HepG2 (cell line): ENCODE data around the gene RAMP1. TPM values are rescaled to one million over a fixed set of nuclear protein-coding genes. Genes with fewer than 3 reads are reported as not detected.

Experiments used
- ARID5B ChIP-seq: IDR thresholded peaks from 2 replicates; pipeline ENCODE4 v1.4.0; 2020; ENCODE audit warnings: mild to moderate bottlenecking, missing genetic modification reagents
- ARNTL ChIP-seq: sonication (generic); formaldehyde crosslinking; IDR thresholded peaks from 2 replicates; pipeline ENCODE4 v1.4.0; 2020; ENCODE audit warnings: mild to moderate bottlenecking, missing genetic modification reagents
- FOSL1 ChIP-seq: sonication (generic); formaldehyde crosslinking; IDR thresholded peaks from 2 replicates; pipeline ENCODE4 v1.9.0; 2021; ENCODE audit warnings: missing genetic modification reagents, borderline replicate concordance
- FOXA1 ChIP-seq, 2 experiments: fragments of 450-650 bp in 1 of 2; sonication (generic) in 1 of 2; formaldehyde crosslinking in 1 of 2; IDR thresholded peaks; 2 replicates each; pipeline versions ENCODE4 v1.4.0 to v1.6.1; 2016 to 2020; ENCODE audit warnings: missing genetic modification reagents in 1 of 2
- FOXK1 ChIP-seq: sonication (generic); formaldehyde crosslinking; IDR thresholded peaks from 2 replicates; pipeline ENCODE4 v1.4.0; 2020; ENCODE audit warnings: low read depth, missing genetic modification reagents, borderline replicate concordance
- GABPA ChIP-seq, 2 experiments: IDR thresholded peaks; 2 replicates each; pipeline ENCODE4 v1.6.1; 2011 to 2016; ENCODE audit warnings: low read depth in 2 of 2, low read length in 1 of 2, missing biosample characterization in 1 of 2, missing genetic modification characterization in 1 of 2
- MATR3 ChIP-seq: sonication (generic); formaldehyde crosslinking; IDR thresholded peaks from 2 replicates; pipeline ENCODE4 v1.4.0; 2020; ENCODE audit warnings: missing genetic modification reagents
- RXRA ChIP-seq: sonication (generic); formaldehyde crosslinking; IDR thresholded peaks from 2 replicates; pipeline ENCODE4 v1.5.1; 2020; ENCODE audit warnings: missing genetic modification reagents
- TCF12 ChIP-seq, 2 experiments: fragments of 450-650 bp in 1 of 2; sonication (generic) in 1 of 2; formaldehyde crosslinking in 1 of 2; IDR thresholded peaks; 2 replicates each; pipeline versions ENCODE4 v1.6.1 to v1.8.0; 2017 to 2022; ENCODE audit warnings: antibody characterized with exemption in 1 of 2, mild to moderate bottlenecking in 1 of 2, missing genetic modification reagents in 1 of 2, moderate library complexity in 1 of 2
- ZBTB1 ChIP-seq: sonication (generic); formaldehyde crosslinking; IDR thresholded peaks from 2 replicates; pipeline ENCODE4 v1.4.0; 2020; ENCODE audit warnings: missing genetic modification reagents, borderline replicate concordance
- ZNF572 ChIP-seq: sonication (generic); formaldehyde crosslinking; IDR thresholded peaks from 2 replicates; pipeline ENCODE4 v1.5.1; 2020; ENCODE audit warnings: mild to moderate bottlenecking, missing genetic modification reagents
- polyA plus RNA-seq, 8 experiments: library from polyadenylated mRNA; depleted of rRNA in 3 of 8; stranded (reverse) in 7 of 8; unstranded in 1 of 8; fragments of >200 nt; fragmentation: Illumina TruSeq in 4 of 8; extraction: Trizol in 4 of 8; gene quantifications; 2 replicates each; pipeline versions ENCODE4 v1.2.1 to v1.2.3, GENCODE V29; 2011 to 2016; ENCODE audit warnings: low read depth in 4 of 8, missing spikeins in 1 of 8, mixed read lengths in 1 of 8; ENCODE audit not compliant: insufficient read depth in 1 of 8
- total RNA-seq, 5 experiments: library from RNA; depleted of rRNA; stranded (reverse); fragments of >200 nt; fragmentation: Illumina TruSeq; extraction: Trizol; gene quantifications; 2 replicates each; pipeline ENCODE4 v1.2.3, GENCODE V29; 2016; ENCODE audit warnings: low read depth in 1 of 5
- TF ChIP-seq, protein P1 (sequence below): sonication (generic); formaldehyde crosslinking; IDR thresholded peaks from 2 replicates; pipeline ENCODE4 v1.5.1; 2020; ENCODE audit warnings: mild to moderate bottlenecking, missing genetic modification reagents, moderate library complexity
- TF ChIP-seq, protein P2 (sequence below): sonication (generic); formaldehyde crosslinking; IDR thresholded peaks from 2 replicates; pipeline ENCODE4; 2020; ENCODE audit warnings: missing genetic modification reagents, mild to moderate bottlenecking, borderline replicate concordance
- TF ChIP-seq, protein P3 (sequence below): sonication (generic); formaldehyde crosslinking; IDR thresholded peaks from 2 replicates; pipeline ENCODE4 v1.8.0; 2022; ENCODE audit warnings: missing genetic modification reagents, mild to moderate bottlenecking, moderate library complexity, borderline replicate concordance
- TF ChIP-seq, protein P4 (sequence below): sonication (generic); formaldehyde crosslinking; IDR thresholded peaks from 2 replicates; pipeline ENCODE4 v1.4.0; 2020; ENCODE audit warnings: missing genetic modification reagents, borderline replicate concordance

Gene RAMP1
- total and polyA plus RNA-seq, 2 of the 13 experiments (the other 11 are each of a cell fraction or from before 2014, with no cell fraction given): 0.29 to 0.61 TPM

DNA sequence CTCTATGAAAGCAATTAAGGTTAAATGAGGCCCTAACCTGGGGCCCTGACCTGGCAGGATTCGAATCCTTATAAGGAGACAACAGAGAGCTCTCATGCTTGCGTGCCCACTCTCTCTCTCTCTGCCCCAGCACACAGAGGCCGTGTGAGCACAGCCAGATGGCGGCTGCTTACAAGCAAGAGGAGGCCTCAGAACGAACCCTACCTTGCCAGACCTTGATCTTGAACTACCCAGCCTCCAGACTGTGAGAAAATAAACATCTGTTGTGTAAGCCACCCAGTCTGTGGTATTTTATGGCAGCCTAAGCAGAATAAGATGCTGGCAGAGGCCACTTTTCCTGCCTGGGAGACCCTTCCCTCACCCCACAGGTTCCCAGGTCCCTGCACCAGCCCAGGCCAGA, 102.2 kb downstream of the RAMP1 start (continued):
- TF ChIP-seq MATR3 (no peak), GABPA (IDR thresholded peaks at IDR 0.05; ENCODE audit: low read depth, low read length) (no peak), GABPA (CRISPR knock-in tag; IDR thresholded peaks at IDR 0.05; ENCODE audit: low read depth) (no peak), FOXA1 (IDR thresholded peaks at IDR 0.05) (no peak), FOXA1 (CRISPR knock-in tag; IDR thresholded peaks at IDR 0.05) (0 out of 2 replicates have a peak, but pooled peaks have one; percentile 15), ZBTB1 (CRISPR knock-in tag) (no peak), ARNTL (no peak), ZNF572 (no peak), ARID5B (CRISPR knock-in tag) (peak; percentile 55), FOSL1 (CRISPR knock-in tag) (no peak), FOXK1 (CRISPR knock-in tag) (peak; percentile 75; the same call in 1 of the 2 replicates), RXRA (CRISPR knock-in tag) (peak; percentile 78), TCF12 (IDR thresholded peaks at IDR 0.05) (no peak), TCF12 (CRISPR knock-in tag; IDR thresholded peaks at IDR 0.05) (0 out of 2 replicates have a peak, but pooled peaks have one; percentile 20)
- TF ChIP-seq, protein P1, sequence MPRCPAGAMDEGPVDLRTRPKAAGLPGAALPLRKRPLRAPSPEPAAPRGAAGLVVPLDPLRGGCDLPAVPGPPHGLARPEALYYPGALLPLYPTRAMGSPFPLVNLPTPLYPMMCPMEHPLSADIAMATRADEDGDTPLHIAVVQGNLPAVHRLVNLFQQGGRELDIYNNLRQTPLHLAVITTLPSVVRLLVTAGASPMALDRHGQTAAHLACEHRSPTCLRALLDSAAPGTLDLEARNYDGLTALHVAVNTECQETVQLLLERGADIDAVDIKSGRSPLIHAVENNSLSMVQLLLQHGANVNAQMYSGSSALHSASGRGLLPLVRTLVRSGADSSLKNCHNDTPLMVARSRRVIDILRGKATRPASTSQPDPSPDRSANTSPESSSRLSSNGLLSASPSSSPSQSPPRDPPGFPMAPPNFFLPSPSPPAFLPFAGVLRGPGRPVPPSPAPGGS (CRISPR knock-in tag): no peak
- TF ChIP-seq, protein P2, sequence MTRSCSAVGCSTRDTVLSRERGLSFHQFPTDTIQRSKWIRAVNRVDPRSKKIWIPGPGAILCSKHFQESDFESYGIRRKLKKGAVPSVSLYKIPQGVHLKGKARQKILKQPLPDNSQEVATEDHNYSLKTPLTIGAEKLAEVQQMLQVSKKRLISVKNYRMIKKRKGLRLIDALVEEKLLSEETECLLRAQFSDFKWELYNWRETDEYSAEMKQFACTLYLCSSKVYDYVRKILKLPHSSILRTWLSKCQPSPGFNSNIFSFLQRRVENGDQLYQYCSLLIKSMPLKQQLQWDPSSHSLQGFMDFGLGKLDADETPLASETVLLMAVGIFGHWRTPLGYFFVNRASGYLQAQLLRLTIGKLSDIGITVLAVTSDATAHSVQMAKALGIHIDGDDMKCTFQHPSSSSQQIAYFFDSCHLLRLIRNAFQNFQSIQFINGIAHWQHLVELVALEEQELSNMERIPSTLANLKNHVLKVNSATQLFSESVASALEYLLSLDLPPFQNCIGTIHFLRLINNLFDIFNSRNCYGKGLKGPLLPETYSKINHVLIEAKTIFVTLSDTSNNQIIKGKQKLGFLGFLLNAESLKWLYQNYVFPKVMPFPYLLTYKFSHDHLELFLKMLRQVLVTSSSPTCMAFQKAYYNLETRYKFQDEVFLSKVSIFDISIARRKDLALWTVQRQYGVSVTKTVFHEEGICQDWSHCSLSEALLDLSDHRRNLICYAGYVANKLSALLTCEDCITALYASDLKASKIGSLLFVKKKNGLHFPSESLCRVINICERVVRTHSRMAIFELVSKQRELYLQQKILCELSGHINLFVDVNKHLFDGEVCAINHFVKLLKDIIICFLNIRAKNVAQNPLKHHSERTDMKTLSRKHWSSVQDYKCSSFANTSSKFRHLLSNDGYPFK (CRISPR knock-in tag): no peak
- TF ChIP-seq, protein P3, sequence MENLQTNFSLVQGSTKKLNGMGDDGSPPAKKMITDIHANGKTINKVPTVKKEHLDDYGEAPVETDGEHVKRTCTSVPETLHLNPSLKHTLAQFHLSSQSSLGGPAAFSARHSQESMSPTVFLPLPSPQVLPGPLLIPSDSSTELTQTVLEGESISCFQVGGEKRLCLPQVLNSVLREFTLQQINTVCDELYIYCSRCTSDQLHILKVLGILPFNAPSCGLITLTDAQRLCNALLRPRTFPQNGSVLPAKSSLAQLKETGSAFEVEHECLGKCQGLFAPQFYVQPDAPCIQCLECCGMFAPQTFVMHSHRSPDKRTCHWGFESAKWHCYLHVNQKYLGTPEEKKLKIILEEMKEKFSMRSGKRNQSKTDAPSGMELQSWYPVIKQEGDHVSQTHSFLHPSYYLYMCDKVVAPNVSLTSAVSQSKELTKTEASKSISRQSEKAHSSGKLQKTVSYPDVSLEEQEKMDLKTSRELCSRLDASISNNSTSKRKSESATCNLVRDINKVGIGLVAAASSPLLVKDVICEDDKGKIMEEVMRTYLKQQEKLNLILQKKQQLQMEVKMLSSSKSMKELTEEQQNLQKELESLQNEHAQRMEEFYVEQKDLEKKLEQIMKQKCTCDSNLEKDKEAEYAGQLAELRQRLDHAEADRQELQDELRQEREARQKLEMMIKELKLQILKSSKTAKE: peak; percentile 37; the same call in 1 of the 2 replicates
- TF ChIP-seq, protein P4, sequence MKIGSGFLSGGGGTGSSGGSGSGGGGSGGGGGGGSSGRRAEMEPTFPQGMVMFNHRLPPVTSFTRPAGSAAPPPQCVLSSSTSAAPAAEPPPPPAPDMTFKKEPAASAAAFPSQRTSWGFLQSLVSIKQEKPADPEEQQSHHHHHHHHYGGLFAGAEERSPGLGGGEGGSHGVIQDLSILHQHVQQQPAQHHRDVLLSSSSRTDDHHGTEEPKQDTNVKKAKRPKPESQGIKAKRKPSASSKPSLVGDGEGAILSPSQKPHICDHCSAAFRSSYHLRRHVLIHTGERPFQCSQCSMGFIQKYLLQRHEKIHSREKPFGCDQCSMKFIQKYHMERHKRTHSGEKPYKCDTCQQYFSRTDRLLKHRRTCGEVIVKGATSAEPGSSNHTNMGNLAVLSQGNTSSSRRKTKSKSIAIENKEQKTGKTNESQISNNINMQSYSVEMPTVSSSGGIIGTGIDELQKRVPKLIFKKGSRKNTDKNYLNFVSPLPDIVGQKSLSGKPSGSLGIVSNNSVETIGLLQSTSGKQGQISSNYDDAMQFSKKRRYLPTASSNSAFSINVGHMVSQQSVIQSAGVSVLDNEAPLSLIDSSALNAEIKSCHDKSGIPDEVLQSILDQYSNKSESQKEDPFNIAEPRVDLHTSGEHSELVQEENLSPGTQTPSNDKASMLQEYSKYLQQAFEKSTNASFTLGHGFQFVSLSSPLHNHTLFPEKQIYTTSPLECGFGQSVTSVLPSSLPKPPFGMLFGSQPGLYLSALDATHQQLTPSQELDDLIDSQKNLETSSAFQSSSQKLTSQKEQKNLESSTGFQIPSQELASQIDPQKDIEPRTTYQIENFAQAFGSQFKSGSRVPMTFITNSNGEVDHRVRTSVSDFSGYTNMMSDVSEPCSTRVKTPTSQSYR (CRISPR knock-in tag): no peak
